Femur (tissue), 1 donor: ENCODE results near the gene ERCC5.
A peak's percentile ranks its signal among the peaks of the same experiment; 100 is the strongest.

ENCODE experiments used
- DNase-seq: peaks from one replicate; pipeline ENCODE4 v3.0.0-alpha.2; 2017

Gene ERCC5

GRCh38 chr13:102846261-102847015 lies 606 bp downstream of the ERCC5 start:
- peak; percentile 50 for DNase-seq

GRCh38 chr13:102847272-102848234 lies 1.7 kb downstream of the ERCC5 start:
- DNase-seq, result no peak

- DNase-seq, result no peak
Observed at GRCh38 chr13:102848956-102849355, 3.1 kb downstream of the ERCC5 start.

- DNase-seq, result no peak
Observed at GRCh38 chr13:102852556-102852955, 6.7 kb downstream of the ERCC5 start.

- DNase-seq, result no peak
Observed at GRCh38 chr13:102854675-102855074, 8.8 kb downstream of the ERCC5 start.

GRCh38 chr13:102856557-102856956 lies 10.7 kb downstream of the ERCC5 start:
- no peak for DNase-seq

GRCh38 chr13:102862624-102863210 lies 16.9 kb downstream of the ERCC5 start:
- DNase-seq, result no peak

- DNase-seq, result no peak
Observed at GRCh38 chr13:102863590-102863989, 17.8 kb downstream of the ERCC5 start.

- DNase-seq, result no peak
Observed at GRCh38 chr13:102868366-102868936, 22.6 kb downstream of the ERCC5 start.

GRCh38 chr13:102869948-102870676 lies 24.3 kb downstream of the ERCC5 start:
- DNase-seq, result no peak

- DNase-seq, result peak; percentile 71
Observed at GRCh38 chr13:102870677-102871415, 25.0 kb downstream of the ERCC5 start.

- DNase-seq, result no peak
Observed at GRCh38 chr13:102872131-102872530, 26.3 kb downstream of the ERCC5 start.

- no peak for DNase-seq
Observed at GRCh38 chr13:102872531-102872930, 26.7 kb downstream of the ERCC5 start.

GRCh38 chr13:102873653-102874052 lies 27.8 kb downstream of the ERCC5 start:
- no peak for DNase-seq

GRCh38 chr13:102875256-102875655 lies 29.4 kb downstream of the ERCC5 start:
- no peak for DNase-seq

- DNase-seq, result no peak
Observed at GRCh38 chr13:102877303-102877702, 31.5 kb downstream of the ERCC5 start.

GRCh38 chr13:102878481-102878880 lies 32.6 kb downstream of the ERCC5 start:
- peak; percentile 24 for DNase-seq

GRCh38 chr13:102879793-102880499 lies 34.1 kb downstream of the ERCC5 start:
- peak; percentile 35 for DNase-seq

- DNase-seq, result no peak
Observed at GRCh38 chr13:102881819-102882686, 36.2 kb downstream of the ERCC5 start.

- DNase-seq, result no peak
Observed at GRCh38 chr13:102892503-102892902, 46.7 kb downstream of the ERCC5 start.
